Mucosa of descending colon (tissue), 3 donors: ENCODE measurements around the gene BTBD8. TPM values are rescaled to one million over a fixed set of nuclear protein-coding genes. Genes with fewer than 3 reads are reported as not detected.

Experiments
- ATAC-seq: fragments of 200-7000 bp; cut with Tn5 transposase; one replicate; pipeline ENCODE4 v1.9.1; 2020; ENCODE audit warnings: mild to moderate bottlenecking, moderate library complexity
- DNase-seq, 3 donors: peaks; one replicate each; pipeline ENCODE4 v3.0.0-alpha.2; 2020
- H3K36me3 ChIP-seq: fragments of 200-600 bp; one replicate; pipeline ENCODE4 v1.8.0; 2021; ENCODE audit warnings: low read depth, mild to moderate bottlenecking
- H3K4me1 ChIP-seq: fragments of 200-600 bp; one replicate; pipeline ENCODE4 v1.8.0; 2021; ENCODE audit warnings: low read depth, mild to moderate bottlenecking
- H3K4me3 ChIP-seq: fragments of 200-600 bp; one replicate; pipeline ENCODE4 v1.8.0; 2021; ENCODE audit warnings: mild to moderate bottlenecking
- H3K9me3 ChIP-seq: fragments of 200-600 bp; one replicate; pipeline ENCODE4 v1.8.0; 2021; ENCODE audit warnings: mild to moderate bottlenecking
- CTCF ChIP-seq: fragments of 200-600 bp; IDR thresholded peaks from one replicate; pipeline ENCODE4 v1.8.0; 2022; ENCODE audit warnings: antibody characterized with exemption, mild to moderate bottlenecking
- intact Hi-C, 2 donors: fragments of 100-400 bp; cut with DNase I in 1 of 2; cut with micrococcal nuclease in 1 of 2; formaldehyde crosslinking; loops; one replicate each; pipeline versions ENCODE4 v1.11.0 to v1.11.1; 2022; cut with DNase I, micrococcal nuclease
- total RNA-seq, 3 donors: library from RNA; stranded (reverse); fragmentation: NEBNext Ultra II Directional in 2 of 3; extraction: Animal tissue kit (Norgen Biotek cat#: 25700) in 2 of 3; gene quantifications; one replicate each; pipeline versions ENCODE4 v1.2.1 to v1.2.4, GENCODE V29; 2021 to 2023
- donor health status: DM: no; HTN: no; CAD: no; lungs with moderate emphysema.
- donor health status: DM: no; HTN: no; CAD: no.
- donor health status: DM: no; HTN: yes; CAD: no.

Gene BTBD8
- total RNA-seq, 3 donors from 2014 or later, result 3.5 to 8.0 (median 7.1) TPM

- Histone ChIP-seq H3K9me3 (no peaks in the 10 kb centered on the region), H3K36me3 (no peaks in the 10 kb centered on the region), H3K4me1 (no peaks in the 10 kb centered on the region), H3K4me3 (no peak overlapping the region)
- intact Hi-C loops, result no loop called here
- ATAC-seq (no peak), DNase-seq (no peak)
- TF ChIP-seq CTCF, result no peak
These were observed 56.2 kb downstream of the BTBD8 start for GRCh38 chr1:92136341-92136740.

GRCh38 chr1:92154934-92155333 is 74.8 kb downstream of the BTBD8 start:
- no peak for TF ChIP-seq CTCF
- intact Hi-C loops, result no loop called here
- no peaks in the 10 kb centered on the region for H3K36me3 ChIP-seq
- DNase-seq (no peak), ATAC-seq (no peak)
- no peak overlapping the region for H3K4me3 ChIP-seq
- no peaks in the 10 kb centered on the region for H3K4me1 ChIP-seq
- H3K9me3 ChIP-seq, result peaks cover 17% of the 10 kb centered on the region

GRCh38 chr1:92159593-92159992 is 79.4 kb downstream of the BTBD8 start:
- ATAC-seq (no peak), DNase-seq (no peak)
- H3K4me3 ChIP-seq, result no peak overlapping the region
- TF ChIP-seq CTCF, result no peak
- H3K4me1 ChIP-seq, result no peaks in the 10 kb centered on the region
- no peaks in the 10 kb centered on the region for H3K36me3 ChIP-seq
- peaks cover 19% of the 10 kb centered on the region for H3K9me3 ChIP-seq
- intact Hi-C loops, result no loop called here

GRCh38 chr1:92165389-92165788 is 85.2 kb downstream of the BTBD8 start:
- Histone ChIP-seq H3K4me3 (no peak overlapping the region), H3K36me3 (no peaks in the 10 kb centered on the region), H3K4me1 (no peaks in the 10 kb centered on the region), H3K9me3 (no peaks in the 10 kb centered on the region)
- intact Hi-C loops, result no loop called here
- DNase-seq (no peak), ATAC-seq (no peak)
- no peak for TF ChIP-seq CTCF

- no peak for ATAC-seq
- intact Hi-C loops, result no loop called here
These were observed 87.0 kb downstream of the BTBD8 start for GRCh38 chr1:92167151-92167550.

More at GRCh38 chr1:92167151-92167550, 87.0 kb downstream of the BTBD8 start:
- no peaks in the 10 kb centered on the region for H3K36me3 ChIP-seq
- no peaks in the 10 kb centered on the region for H3K4me1 ChIP-seq
- no peaks in the 10 kb centered on the region for H3K9me3 ChIP-seq
- H3K4me3 ChIP-seq, result no peak overlapping the region
- DNase-seq, result no peak
- TF ChIP-seq CTCF, result no peak
